ENCODE measurements around the gene KCNQ1OT1.

The KCNQ1OT1 gene

GRCh38 chr11:2730272-2731129 lies 30.7 kb upstream of the KCNQ1OT1 start:
- Histone ChIP-seq H3K36me3 (ENCODE audit: control insufficient read depth in 4 of 4, insufficient read depth in 4 of 4, low read length in 3 of 4) (no peaks in the 10 kb centered on the region), H3K4me1 (ENCODE audit: control extremely low read depth in 1 of 4, control insufficient read depth in 4 of 4, insufficient read depth in 4 of 4, low read length in 3 of 4) (peaks cover 0 to 8% (median 1%) of the 10 kb centered on the region in 4 experiments), H3K4me3 (ENCODE audit: control insufficient read depth in 1 of 7, extremely low read depth in 1 of 7, insufficient read depth in 4 of 7, low read depth in 2 of 7, low read length in 6 of 7) (no peak overlapping the region), H3K9me3 (ENCODE audit: control extremely low read depth in 1 of 5, control insufficient read depth in 4 of 5, insufficient read depth in 2 of 5, low read depth in 1 of 5, low read length in 4 of 5) (peaks cover 0 to 11% (median 0%) of the 10 kb centered on the region in 5 experiments), H3K27me3 (replicated peaks in 2 of 5; ENCODE audit: control insufficient read depth in 4 of 5, insufficient read depth in 5 of 5, low read length in 4 of 5) (no peaks in the 10 kb centered on the region), H3K27ac (ENCODE audit: insufficient read depth in 1 of 2, low read depth in 1 of 2, low read length in 2 of 2, poor library complexity in 1 of 2, severe bottlenecking in 2 of 2) (no peak overlapping the region)
- ChIA-PET POLR2A (no interaction called here), CTCF (interaction anchor here (1.0 to 1.2 kb wide), 2 partner anchors 13 to 16 kb away, joined by 3 to 4 read pairs; no protein-coding TSS in a partner anchor)
- WGBS (ENCODE audit: insufficient coverage), result 100% methylated on average over 3 of the region's 16 CpGs
- no peak for DNase-seq

- H3K4me3 ChIP-seq (ENCODE audit: control insufficient read depth in 1 of 7, extremely low read depth in 1 of 7, insufficient read depth in 4 of 7, low read depth in 2 of 7, low read length in 6 of 7), result no peak overlapping the region
- no peaks in the 10 kb centered on the region for H3K36me3 ChIP-seq (ENCODE audit: control insufficient read depth in 4 of 4, insufficient read depth in 4 of 4, low read length in 3 of 4)
- ChIA-PET POLR2A (no interaction called here), CTCF (interaction anchor here (1.0 kb wide), 1 partner anchor 15 kb away, joined by 3 read pairs; no protein-coding TSS in a partner anchor)
- no peak for DNase-seq
- peaks cover 0 to 11% (median 0%) of the 10 kb centered on the region in 5 experiments for H3K9me3 ChIP-seq (ENCODE audit: control extremely low read depth in 1 of 5, control insufficient read depth in 4 of 5, insufficient read depth in 2 of 5, low read depth in 1 of 5, low read length in 4 of 5)
- 95% methylated on average over 7 of the region's 9 CpGs for WGBS (ENCODE audit: insufficient coverage)
- H3K27me3 ChIP-seq (replicated peaks in 2 of 5; ENCODE audit: control insufficient read depth in 4 of 5, insufficient read depth in 5 of 5, low read length in 4 of 5), result no peaks in the 10 kb centered on the region
- peaks cover 0 to 8% (median 1%) of the 10 kb centered on the region in 4 experiments for H3K4me1 ChIP-seq (ENCODE audit: control extremely low read depth in 1 of 4, control insufficient read depth in 4 of 4, insufficient read depth in 4 of 4, low read length in 3 of 4)
- no peak overlapping the region for H3K27ac ChIP-seq (ENCODE audit: insufficient read depth in 1 of 2, low read depth in 1 of 2, low read length in 2 of 2, poor library complexity in 1 of 2, severe bottlenecking in 2 of 2)
These were observed 30.0 kb upstream of the KCNQ1OT1 start for GRCh38 chr11:2729841-2730240.

- DNase-seq, result no peak
- CTCF ChIA-PET, result no interaction called here
- WGBS (ENCODE audit: insufficient coverage), result 94% methylated on average over 16 of the region's 18 CpGs
- H3K4me1 ChIP-seq (ENCODE audit: control extremely low read depth in 1 of 4, control insufficient read depth in 4 of 4, insufficient read depth in 4 of 4, low read length in 3 of 4), result peaks cover 0 to 1% (median 0%) of the 10 kb centered on the region in 4 experiments
- H3K36me3 ChIP-seq (ENCODE audit: control insufficient read depth in 4 of 4, insufficient read depth in 4 of 4, low read length in 3 of 4), result no peaks in the 10 kb centered on the region
- H3K4me3 ChIP-seq (ENCODE audit: control insufficient read depth in 1 of 7, extremely low read depth in 1 of 7, insufficient read depth in 4 of 7, low read depth in 2 of 7, low read length in 6 of 7), result no peak overlapping the region
- no peak overlapping the region for H3K27ac ChIP-seq (ENCODE audit: insufficient read depth in 1 of 2, low read depth in 1 of 2, low read length in 2 of 2, poor library complexity in 1 of 2, severe bottlenecking in 2 of 2)
- peaks cover 0 to 11% (median 0%) of the 10 kb centered on the region in 5 experiments for H3K9me3 ChIP-seq (ENCODE audit: control extremely low read depth in 1 of 5, control insufficient read depth in 4 of 5, insufficient read depth in 2 of 5, low read depth in 1 of 5, low read length in 4 of 5)
- H3K27me3 ChIP-seq (replicated peaks in 2 of 5; ENCODE audit: control insufficient read depth in 4 of 5, insufficient read depth in 5 of 5, low read length in 4 of 5), result no peaks in the 10 kb centered on the region
- POLR2A ChIA-PET, result no interaction called here
These were observed 29.0 kb upstream of the KCNQ1OT1 start for GRCh38 chr11:2728663-2729332.

- Histone ChIP-seq H3K4me3 (ENCODE audit: control insufficient read depth in 1 of 7, extremely low read depth in 1 of 7, insufficient read depth in 4 of 7, low read depth in 2 of 7, low read length in 6 of 7) (no peak overlapping the region), H3K4me1 (ENCODE audit: control extremely low read depth in 1 of 4, control insufficient read depth in 4 of 4, insufficient read depth in 4 of 4, low read length in 3 of 4) (no peaks in the 10 kb centered on the region), H3K9me3 (ENCODE audit: control extremely low read depth in 1 of 5, control insufficient read depth in 4 of 5, insufficient read depth in 2 of 5, low read depth in 1 of 5, low read length in 4 of 5) (peaks cover 0 to 11% (median 0%) of the 10 kb centered on the region in 5 experiments), H3K27me3 (replicated peaks in 2 of 5; ENCODE audit: control insufficient read depth in 4 of 5, insufficient read depth in 5 of 5, low read length in 4 of 5) (no peaks in the 10 kb centered on the region), H3K27ac (ENCODE audit: insufficient read depth in 1 of 2, low read depth in 1 of 2, low read length in 2 of 2, poor library complexity in 1 of 2, severe bottlenecking in 2 of 2) (no peak overlapping the region), H3K36me3 (ENCODE audit: control insufficient read depth in 4 of 4, insufficient read depth in 4 of 4, low read length in 3 of 4) (no peaks in the 10 kb centered on the region)
- WGBS (ENCODE audit: insufficient coverage), result 98% methylated on average over 17 of the region's 17 CpGs
- CTCF ChIA-PET, result no interaction called here
- POLR2A ChIA-PET, result no interaction called here
- DNase-seq, result no peak
These were observed 28.4 kb upstream of the KCNQ1OT1 start for GRCh38 chr11:2728128-2728662.

DNA sequence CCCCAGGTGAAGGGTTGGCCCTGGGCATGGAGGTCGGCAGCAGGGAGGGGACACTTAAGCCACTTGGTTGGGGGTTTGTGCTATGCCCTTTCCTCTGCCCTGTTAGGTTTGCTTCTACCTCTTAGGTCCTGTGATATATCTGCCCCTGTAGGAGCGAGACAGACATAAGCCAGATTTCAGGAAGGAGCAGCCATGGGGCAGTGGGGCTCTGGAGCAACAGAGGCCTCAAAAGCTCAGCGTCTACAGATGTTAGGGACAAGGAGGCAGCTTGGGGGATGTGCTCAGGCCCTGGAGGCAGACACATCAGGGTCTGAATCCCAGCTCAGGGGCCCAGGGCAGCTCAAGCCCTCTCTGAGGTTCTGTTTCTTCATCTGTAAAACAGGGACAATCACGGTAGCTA lies 27.2 kb upstream of the KCNQ1OT1 start:
- Histone ChIP-seq H3K27ac (ENCODE audit: insufficient read depth in 1 of 2, low read depth in 1 of 2, low read length in 2 of 2, poor library complexity in 1 of 2, severe bottlenecking in 2 of 2) (no peak overlapping the region), H3K4me3 (ENCODE audit: control insufficient read depth in 1 of 7, extremely low read depth in 1 of 7, insufficient read depth in 4 of 7, low read depth in 2 of 7, low read length in 6 of 7) (no peak overlapping the region), H3K9me3 (ENCODE audit: control extremely low read depth in 1 of 5, control insufficient read depth in 4 of 5, insufficient read depth in 2 of 5, low read depth in 1 of 5, low read length in 4 of 5) (peaks cover 0 to 11% (median 0%) of the 10 kb centered on the region in 5 experiments), H3K36me3 (ENCODE audit: control insufficient read depth in 4 of 4, insufficient read depth in 4 of 4, low read length in 3 of 4) (no peaks in the 10 kb centered on the region), H3K27me3 (replicated peaks in 2 of 5; ENCODE audit: control insufficient read depth in 4 of 5, insufficient read depth in 5 of 5, low read length in 4 of 5) (no peaks in the 10 kb centered on the region), H3K4me1 (ENCODE audit: control extremely low read depth in 1 of 4, control insufficient read depth in 4 of 4, insufficient read depth in 4 of 4, low read length in 3 of 4) (no peaks in the 10 kb centered on the region)
- no peak for DNase-seq
- ChIA-PET CTCF (interaction anchor here (0.5 kb wide), 1 partner anchor 1151 kb away, joined by 3 read pairs; no protein-coding TSS in a partner anchor), POLR2A (no interaction called here)
- 97% methylated on average over 3 of the region's 4 CpGs for WGBS (ENCODE audit: insufficient coverage)

GRCh38 chr11:2725368-2726300 lies 25.8 kb upstream of the KCNQ1OT1 start:
- Histone ChIP-seq H3K27me3 (replicated peaks in 2 of 5; ENCODE audit: control insufficient read depth in 4 of 5, insufficient read depth in 5 of 5, low read length in 4 of 5) (no peaks in the 10 kb centered on the region), H3K36me3 (ENCODE audit: control insufficient read depth in 4 of 4, insufficient read depth in 4 of 4, low read length in 3 of 4) (no peaks in the 10 kb centered on the region), H3K4me3 (ENCODE audit: control insufficient read depth in 1 of 7, extremely low read depth in 1 of 7, insufficient read depth in 4 of 7, low read depth in 2 of 7, low read length in 6 of 7) (no peak overlapping the region), H3K4me1 (ENCODE audit: control extremely low read depth in 1 of 4, control insufficient read depth in 4 of 4, insufficient read depth in 4 of 4, low read length in 3 of 4) (no peaks in the 10 kb centered on the region), H3K27ac (ENCODE audit: insufficient read depth in 1 of 2, low read depth in 1 of 2, low read length in 2 of 2, poor library complexity in 1 of 2, severe bottlenecking in 2 of 2) (no peak overlapping the region), H3K9me3 (ENCODE audit: control extremely low read depth in 1 of 5, control insufficient read depth in 4 of 5, insufficient read depth in 2 of 5, low read depth in 1 of 5, low read length in 4 of 5) (peaks cover 0 to 11% (median 0%) of the 10 kb centered on the region in 5 experiments)
- DNase-seq, result no peak
- POLR2A ChIA-PET, result no interaction called here
- CTCF ChIA-PET, result interaction anchor here (1.3 kb wide), 1 partner anchor 18 kb away, joined by 4 read pairs; no protein-coding TSS in a partner anchor
- WGBS (ENCODE audit: insufficient coverage), result 97% methylated on average over 25 of the region's 27 CpGs
